NCI-H2171 treated with DMSO at 0.1 percent for 48 hours (cell line): ENCODE results near the gene RNF123.
"Not testable (repeated sequence)": the region's sequence is repeated elsewhere in the genome, so short reads cannot be mapped to it uniquely, and the experiment has no call there.

Experiments
- DNase-seq: peaks from one replicate; lab custom pipeline; 2025; lab: John Stamatoyannopoulos, UW

Gene RNF123

GRCh38 chr3:49681232-49681522 is 8.2 kb upstream of the RNF123 start:
- no peak for DNase-seq

DNA sequence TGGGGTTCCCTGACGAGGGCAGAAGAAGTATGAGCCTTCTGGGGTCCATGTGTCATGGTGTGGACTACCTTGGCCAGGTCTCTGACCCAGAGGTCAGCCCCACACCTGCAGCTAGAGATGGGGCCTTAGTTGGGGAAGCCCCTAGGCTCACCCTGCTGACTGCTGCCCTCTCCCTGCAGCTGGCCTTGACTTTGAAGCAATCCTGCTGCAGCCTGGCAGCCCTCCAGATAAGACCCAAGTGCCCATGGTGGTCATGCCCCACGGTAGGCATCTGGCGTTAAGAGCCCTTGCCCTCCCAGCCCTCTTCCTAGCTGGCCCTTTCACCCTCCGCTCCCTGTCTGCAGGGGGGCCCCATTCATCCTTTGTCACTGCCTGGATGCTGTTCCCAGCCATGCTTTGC is 7.8 kb upstream of the RNF123 start:
- DNase-seq = no peak

GRCh38 chr3:49683162-49683561 is 6.2 kb upstream of the RNF123 start:
- DNase-seq = no peak

GRCh38 chr3:49684453-49684852 is 4.9 kb upstream of the RNF123 start:
- DNase-seq = not testable (repeated sequence)

DNA sequence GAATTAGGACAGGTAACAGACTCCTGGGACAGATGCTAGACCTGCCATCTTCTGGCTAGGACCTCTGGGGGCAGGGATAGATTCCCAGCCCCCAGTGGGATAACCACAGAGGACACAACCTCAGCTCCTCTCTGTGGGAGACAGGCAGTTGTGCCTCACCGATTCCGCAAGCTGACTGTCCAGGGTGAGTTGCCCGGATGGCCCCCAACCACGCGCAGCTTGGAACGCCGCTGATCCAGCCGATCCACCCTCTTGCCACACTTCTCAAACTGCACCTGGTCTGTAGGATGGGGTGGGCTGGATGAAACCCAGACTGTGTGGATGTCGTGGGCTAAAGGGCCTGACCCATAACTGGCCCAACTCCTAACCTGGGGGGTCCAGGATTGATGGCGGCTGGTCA is 4.3 kb upstream of the RNF123 start:
- DNase-seq = not testable (repeated sequence)

GRCh38 chr3:49685846-49686245 is 3.5 kb upstream of the RNF123 start:
- not testable (repeated sequence) for DNase-seq

- not testable (repeated sequence) for DNase-seq
Measured at GRCh38 chr3:49686346-49686745, 3.0 kb upstream of the RNF123 start.

- not testable (repeated sequence) for DNase-seq
Measured at GRCh38 chr3:49686769-49687423, 2.5 kb upstream of the RNF123 start.

GRCh38 chr3:49687424-49687795 is 1.9 kb upstream of the RNF123 start:
- not testable (repeated sequence) for DNase-seq

GRCh38 chr3:49688338-49689045 is 865 bp upstream of the RNF123 start:
- not testable (repeated sequence) for DNase-seq

DNA sequence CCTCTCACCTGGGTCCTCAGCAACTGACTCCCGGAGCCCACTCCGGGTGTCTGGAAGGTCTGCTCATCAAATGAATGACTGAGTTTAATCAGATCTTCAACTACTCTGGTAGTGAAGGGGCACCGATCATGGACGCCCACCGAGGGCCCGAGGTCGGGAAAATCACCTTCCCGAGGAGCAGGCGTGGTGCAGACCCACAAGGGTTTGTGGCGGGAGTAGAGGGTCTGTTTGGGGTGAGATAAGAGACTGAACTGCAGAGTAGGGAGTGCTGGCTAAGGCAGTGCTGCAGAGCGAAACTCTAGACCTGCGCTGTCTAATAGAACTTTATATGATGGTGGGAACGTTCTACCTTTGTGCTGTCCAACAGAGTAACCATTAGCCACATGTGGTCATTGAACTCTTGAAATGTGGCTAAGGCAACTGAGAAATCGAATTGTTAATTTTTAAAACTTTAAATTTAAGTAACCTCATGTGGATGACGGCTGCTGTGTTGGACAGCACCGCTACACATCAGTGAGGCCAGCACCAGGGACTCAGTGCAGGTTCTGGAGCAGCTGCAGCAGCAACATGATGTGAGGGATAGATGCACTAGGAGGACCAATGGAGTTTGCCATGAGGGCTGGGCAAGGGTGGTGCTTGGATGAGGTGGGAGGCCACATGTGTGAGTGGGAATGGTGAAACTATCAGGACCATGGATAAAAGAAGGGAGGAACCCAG is 709 bp downstream of the RNF123 start:
- not testable (repeated sequence) for DNase-seq

GRCh38 chr3:49690856-49691255 is 1.5 kb downstream of the RNF123 start:
- not testable (repeated sequence) for DNase-seq

DNA sequence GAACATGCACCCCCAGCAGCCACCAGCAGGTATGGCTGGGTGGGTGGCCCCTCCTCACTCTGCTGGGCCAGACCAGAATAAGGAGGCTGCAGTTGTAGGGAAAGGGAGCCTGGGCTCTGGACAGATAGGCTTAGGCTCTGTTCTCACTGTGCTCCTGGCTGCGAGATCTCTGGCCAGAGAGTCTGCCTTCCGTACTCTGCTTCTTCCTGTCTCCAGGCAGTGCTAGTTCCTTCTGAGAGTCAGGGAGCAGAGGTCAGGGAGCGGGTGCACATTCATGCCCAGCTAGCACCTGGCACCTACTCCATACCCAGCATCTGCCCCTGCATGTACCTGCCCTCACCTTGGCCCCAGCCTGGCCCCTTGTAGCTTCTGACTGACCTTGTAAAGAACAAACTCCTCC is 2.1 kb downstream of the RNF123 start:
- not testable (repeated sequence) for DNase-seq

- not testable (repeated sequence) for DNase-seq
Measured at GRCh38 chr3:49694409-49695070, 5.2 kb downstream of the RNF123 start.

- DNase-seq = not testable (repeated sequence)
Measured at GRCh38 chr3:49695350-49696015, 6.1 kb downstream of the RNF123 start.

- no peak for DNase-seq
Measured at GRCh38 chr3:49699281-49699979, 10.1 kb downstream of the RNF123 start.

DNA sequence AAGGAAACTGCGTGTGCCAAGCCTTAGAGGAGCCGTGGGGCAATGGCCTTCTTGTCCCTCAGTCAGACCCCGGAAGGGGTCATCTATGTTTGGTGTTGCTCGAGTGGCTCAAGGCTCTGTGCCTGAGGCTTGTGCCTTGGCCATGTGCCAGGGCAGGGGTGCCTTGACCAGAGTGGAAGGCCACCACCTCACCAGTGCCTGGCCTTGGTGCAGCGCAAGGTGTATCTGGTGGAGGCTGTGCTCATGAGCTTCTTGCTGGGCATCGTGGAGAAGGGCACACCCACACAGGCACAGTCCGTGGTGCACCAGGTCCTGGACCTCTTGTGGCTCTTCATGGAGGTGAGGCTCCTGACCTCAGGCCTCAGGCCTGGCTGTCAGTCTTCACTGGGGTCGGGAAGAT is 10.7 kb downstream of the RNF123 start:
- no peak for DNase-seq

- no peak for DNase-seq
Measured at GRCh38 chr3:49700453-49701128, 11.2 kb downstream of the RNF123 start.

GRCh38 chr3:49701388-49702077 is 12.2 kb downstream of the RNF123 start:
- no peak for DNase-seq

- no peak for DNase-seq
Measured at GRCh38 chr3:49702672-49703071, 13.3 kb downstream of the RNF123 start.
